Activated CD8-positive, alpha-beta memory T cell treated with anti-CD3 and anti-CD28 coated beads for 4 hours (primary cell): Measurements from ENCODE around the gene SLC25A48.

ENCODE experiments used
- DNase-seq, 2 donors: peaks; one replicate each; pipeline ENCODE4 v3.0.0-alpha.2; 2020; ENCODE audit warnings: low read depth in 2 of 2

Gene SLC25A48

GRCh38 chr5:135834639-135835529 lies at the start of gene SLC25A48:
TSS of gene SLC25A48 (plus strand) at chr5:135834663. CDS start at chr5:135834848, 185 bp downstream.
- DNase-seq, result no peak

- DNase-seq, result no peak
Observed at GRCh38 chr5:135800656-135801055, 33.8 kb upstream of the SLC25A48 start.

DNA sequence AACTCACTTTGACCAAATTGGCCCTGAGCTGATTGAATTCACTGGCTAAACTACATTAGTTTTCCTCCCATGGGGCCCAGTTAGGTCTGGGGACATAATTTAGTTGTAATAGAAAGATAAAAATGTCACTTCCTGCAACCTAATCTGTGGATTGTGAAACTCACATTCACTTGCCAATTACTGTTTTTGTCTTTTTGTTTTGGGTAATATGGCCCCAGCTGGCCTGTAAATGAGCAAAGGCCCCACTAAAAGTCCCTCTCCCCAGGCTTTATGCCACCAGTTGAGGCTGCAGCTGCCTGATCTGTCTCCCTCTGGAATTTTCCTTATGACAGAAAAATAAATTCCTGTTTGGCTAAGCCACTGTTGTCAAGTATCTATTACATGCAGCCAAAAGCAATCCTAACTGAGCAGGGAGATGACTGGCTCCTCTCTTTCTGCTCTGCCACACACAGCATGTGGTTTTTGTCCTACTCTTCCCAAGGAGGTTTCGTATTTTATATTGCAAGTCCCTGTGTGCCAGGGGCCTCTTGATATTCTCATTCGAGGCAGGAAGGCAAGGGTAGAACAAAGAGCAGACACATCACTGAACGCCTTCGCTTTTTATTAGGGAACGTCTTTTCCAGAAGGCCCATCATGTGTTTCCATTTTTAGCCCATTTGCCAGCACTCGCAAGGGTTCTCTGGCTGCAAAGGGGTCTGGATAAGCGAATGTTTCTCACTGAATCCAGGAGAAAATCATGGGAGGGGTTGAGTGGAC lies 24.1 kb upstream of the SLC25A48 start:
- no peak for DNase-seq

DNA sequence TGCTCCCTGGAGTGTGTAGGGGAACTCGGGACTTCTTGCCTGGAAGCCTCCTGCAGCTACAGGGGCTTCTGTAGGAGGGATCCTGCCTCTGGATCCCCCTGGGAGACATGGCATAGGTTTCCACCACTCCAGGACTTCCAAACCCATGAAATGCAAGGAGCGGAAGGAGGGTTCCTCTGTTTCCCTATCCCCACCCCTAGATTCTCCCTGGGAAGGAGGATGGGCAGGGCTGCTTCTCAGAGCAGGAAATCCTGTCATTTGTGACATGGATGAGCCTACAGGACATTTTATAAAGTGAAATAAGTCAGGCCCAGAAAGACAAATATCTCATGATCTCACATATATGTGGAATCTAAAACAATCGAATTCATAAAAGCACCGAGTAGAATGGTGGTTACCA lies 23.5 kb upstream of the SLC25A48 start:
- no peak for DNase-seq

DNA sequence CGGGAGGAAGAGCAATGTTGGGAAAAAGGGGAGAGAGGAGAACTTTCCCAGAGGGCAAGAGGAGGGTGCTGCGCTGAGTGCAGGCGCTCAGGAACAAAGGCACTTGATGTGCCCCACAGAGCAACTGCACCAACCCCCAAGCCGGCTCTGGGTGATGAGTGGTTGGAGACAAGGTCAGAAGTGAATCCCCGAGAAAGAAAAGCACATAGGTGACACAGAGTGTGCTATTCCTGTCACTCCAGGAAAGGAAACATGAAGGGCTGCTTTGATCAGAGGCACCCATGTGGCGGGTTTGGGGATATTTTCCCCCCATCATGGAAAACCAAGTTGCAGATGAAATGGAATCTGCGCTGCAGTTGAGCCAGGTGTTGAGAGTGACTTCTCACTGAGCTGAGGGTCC lies 20.7 kb upstream of the SLC25A48 start:
- DNase-seq, result no peak

DNA sequence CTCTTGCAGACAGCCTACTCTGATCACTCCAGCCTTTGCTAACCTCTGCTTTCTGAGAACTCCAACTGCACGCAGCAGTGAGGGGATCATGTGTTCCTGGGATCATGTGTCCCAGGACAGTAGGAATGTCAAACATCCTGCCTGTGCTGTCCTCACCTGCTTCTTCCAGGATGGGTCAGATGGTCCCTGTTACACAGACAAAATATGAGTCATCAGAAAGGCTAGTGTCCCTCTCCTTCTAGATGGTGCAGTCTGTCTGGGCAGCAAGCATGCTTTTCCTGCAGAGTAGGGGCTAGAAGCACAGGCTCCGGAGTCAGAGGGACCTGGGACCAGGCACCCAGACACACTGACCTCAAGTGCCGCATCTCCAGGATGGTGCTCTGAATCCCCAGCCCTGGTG lies 20.1 kb upstream of the SLC25A48 start:
- DNase-seq, result no peak

DNA sequence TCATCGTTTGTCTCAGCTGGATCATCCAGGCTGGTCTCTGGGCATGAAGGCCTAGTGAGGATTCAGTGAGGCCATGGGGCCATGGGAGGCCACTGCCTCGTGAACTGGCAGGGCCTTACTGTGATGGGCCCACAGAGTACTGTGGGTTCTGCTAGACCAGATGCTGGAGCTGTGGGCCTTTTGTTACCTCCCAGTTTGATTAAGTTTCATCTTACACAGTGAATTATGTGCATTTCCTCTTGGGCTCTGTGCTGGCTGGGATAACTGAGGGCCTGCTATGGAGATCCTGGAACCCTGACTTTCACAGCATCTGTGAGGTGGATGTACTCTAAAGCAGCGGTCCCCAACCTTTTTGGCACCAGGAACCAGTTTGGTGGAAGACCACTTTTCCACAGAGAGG lies 19.7 kb upstream of the SLC25A48 start:
- no peak for DNase-seq

- no peak for DNase-seq
Observed at GRCh38 chr5:135821061-135821801, 13.2 kb upstream of the SLC25A48 start.

GRCh38 chr5:135821802-135822201 lies 12.7 kb upstream of the SLC25A48 start:
- no peak for DNase-seq

GRCh38 chr5:135822286-135822685 lies 12.2 kb upstream of the SLC25A48 start:
- no peak for DNase-seq

DNA sequence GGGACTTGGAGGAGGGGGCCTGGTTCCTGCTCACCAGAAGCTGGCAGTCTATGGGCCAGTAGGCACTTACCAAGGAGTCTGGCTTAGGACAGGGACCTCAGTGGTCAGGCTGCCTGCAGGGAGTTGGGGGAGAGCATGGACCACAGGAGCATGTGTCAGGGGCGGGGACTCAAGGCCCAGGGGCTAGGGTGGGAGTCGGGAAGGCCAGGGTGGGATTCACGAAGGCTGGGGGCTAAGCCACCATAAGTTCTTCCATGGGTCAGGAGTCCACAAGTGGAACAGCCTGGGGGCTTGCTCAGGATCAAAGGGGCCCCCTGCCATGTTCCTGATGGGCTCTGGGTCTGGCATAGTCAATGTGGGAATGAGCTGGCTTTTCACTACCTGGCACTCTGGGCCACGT lies 11.5 kb upstream of the SLC25A48 start:
- no peak for DNase-seq

DNA sequence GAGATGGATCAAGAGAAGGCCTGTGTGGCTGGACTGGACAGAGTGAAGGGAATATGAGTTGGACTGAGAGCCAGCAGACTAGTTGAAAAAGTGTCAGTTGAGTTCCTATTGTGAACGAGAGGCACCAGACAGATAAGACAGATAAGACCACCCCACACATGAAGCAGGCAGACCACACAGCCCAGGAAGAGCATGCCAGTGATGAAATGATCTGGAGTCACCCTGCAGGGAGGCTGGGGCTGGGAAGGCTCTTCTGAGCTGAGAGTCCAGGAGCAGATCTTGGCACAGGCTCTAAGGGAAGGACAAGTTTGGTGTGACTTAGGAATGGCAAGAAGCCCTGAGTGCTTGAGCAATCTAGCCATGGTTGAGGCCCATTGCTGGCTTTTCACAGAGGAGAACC lies 10.6 kb upstream of the SLC25A48 start:
- DNase-seq, result no peak

DNA sequence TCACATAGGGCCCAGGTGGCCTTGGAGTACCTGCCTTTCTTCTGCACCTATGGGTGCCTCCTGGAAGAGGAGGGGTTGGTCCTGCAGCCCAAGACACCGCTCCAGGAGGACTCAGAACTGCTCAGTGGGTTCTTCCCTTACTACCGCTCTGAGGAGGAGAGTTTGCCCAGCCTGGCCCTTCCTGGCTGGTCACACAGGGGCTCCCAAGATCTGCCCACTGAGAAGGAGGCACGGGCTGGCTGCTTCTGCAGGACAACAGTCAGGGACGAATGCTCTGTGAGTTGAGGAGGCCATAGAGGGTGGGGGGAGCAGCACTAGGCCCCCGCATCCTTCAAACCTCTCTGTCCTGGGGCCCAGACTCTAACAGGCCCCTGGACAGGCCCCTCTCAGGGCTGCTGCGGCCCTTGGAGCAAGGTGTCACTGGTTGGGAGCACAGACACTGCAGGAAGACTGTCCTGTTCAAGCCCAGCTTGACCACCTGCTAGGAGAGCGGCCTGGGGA lies 9.9 kb upstream of the SLC25A48 start:
- no peak for DNase-seq

DNA sequence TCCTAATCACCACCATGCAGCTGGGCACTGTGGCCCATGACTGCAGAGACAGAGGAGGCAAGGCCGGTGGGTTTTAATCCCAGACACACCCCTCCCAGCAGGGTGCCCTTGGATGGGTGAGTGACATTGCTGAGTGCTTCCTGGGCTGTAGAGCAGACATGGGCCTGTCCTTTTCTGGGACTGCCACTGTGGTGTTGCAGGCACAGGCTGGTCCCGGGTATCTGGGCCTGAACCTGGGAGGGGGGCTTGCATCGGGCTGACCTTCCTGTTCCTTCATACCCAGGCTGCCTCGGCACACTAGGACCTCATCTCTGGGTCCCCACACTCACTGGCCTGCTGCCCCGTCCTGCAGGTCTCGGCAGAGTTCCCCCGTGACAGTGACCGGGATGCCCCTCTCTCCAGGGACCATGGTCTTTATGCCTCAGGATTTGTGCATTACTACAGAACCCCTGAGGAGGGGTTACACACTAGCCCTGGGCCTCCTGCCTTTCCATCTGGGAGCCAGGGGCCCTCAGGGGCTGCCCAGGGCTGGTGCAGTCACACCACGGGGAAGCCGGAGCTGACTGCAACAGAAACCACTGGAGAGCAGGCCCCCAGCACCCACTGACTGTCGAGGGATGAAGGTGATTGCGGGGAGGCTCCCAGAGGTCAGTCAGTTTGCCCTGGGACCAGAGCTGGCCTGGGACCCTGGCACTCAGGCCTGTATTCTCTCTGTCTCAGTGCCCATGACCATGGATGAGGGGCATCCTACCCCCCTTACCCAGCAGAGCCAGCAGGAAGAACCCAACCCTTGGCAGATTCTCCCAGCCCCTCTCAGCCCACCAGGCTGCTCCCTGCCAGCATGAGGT lies 8.9 kb upstream of the SLC25A48 start:
- no peak for DNase-seq

GRCh38 chr5:135826221-135826525 lies 8.3 kb upstream of the SLC25A48 start:
- no peak for DNase-seq

GRCh38 chr5:135826994-135827671 lies 7.3 kb upstream of the SLC25A48 start:
- no peak for DNase-seq

DNA sequence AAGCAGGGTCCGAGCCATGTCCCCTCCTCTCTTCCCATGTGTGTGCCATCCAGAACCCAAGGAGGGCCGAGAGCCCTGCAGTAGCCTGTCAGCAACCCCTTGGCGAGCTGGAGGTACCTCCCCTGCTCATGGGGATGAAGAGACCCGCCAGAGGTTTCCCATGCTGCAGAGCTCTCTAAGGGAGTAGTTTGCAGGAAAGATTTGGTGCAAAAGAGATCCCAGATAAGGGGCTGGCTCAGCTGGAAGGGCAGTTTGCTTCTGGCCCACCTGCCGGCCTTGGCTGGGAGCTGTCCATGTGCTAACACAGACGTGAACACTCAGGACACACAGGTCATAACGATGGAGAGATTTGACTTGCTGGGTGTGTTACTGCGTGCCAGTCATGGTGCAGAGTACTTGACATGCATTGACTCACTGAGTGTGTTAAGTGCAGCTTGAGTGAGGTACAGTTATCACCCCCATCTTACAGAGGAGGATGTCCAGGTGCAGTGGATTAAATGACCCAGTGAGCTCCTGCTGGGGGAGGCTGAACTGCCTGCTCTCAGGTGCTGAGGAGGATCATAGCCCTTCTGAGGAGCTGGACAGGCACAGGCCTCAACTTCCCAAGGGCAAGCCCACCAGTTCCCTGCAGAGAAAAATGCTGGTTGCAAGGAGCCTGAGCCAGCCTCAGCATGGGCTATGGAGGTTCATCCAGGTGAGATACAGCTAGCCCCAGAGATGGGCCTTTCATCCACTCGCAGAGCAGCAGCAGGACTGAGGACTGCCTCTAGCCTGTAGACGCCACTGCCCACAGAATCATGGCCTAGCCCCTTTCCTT lies 6.3 kb upstream of the SLC25A48 start:
- no peak for DNase-seq

GRCh38 chr5:135828782-135829127 lies 5.7 kb upstream of the SLC25A48 start:
- no peak for DNase-seq

- no peak for DNase-seq
Observed at GRCh38 chr5:135829179-135829578, 5.3 kb upstream of the SLC25A48 start.
